SU-DHL-6 (cell line): ENCODE results near the gene CENPX.

Source experiments
- H2AFZ ChIP-seq: fragments of 200-600 bp; sonication (generic); 2 replicates; pipeline ENCODE4 v1.6.1; 2014; ENCODE audit warnings: low read depth, mild to moderate bottlenecking, moderate library complexity, mixed read lengths, antibody characterized with exemption, low read length; ENCODE audit not compliant: severe bottlenecking
- H3F3A ChIP-seq: fragments of 200-600 bp; shearing (Covaris generic); 2 replicates; pipeline ENCODE4 v1.6.0; 2016; ENCODE audit warnings: antibody characterized with exemption, mild to moderate bottlenecking; ENCODE audit not compliant: insufficient read depth
- H3K27ac ChIP-seq: fragments of 200-600 bp; sonication (generic); 2 replicates; pipeline ENCODE4 v1.5.1; 2016; ENCODE audit warnings: low read depth, mild to moderate bottlenecking, low read length, moderate library complexity, mixed read lengths
- H3K27me3 ChIP-seq: fragments of 200-600 bp; sonication (generic), shearing (Covaris generic); 2 replicates; pipeline ENCODE4 v1.6.0; 2014; ENCODE audit warnings: mild to moderate bottlenecking, low read length
- H3K36me3 ChIP-seq: fragments of 200-600 bp; sonication (generic); 2 replicates; pipeline ENCODE4 v1.6.1; 2014; ENCODE audit warnings: mild to moderate bottlenecking, low read length, mixed read lengths
- H3K4me2 ChIP-seq: fragments of 300-600, 200-600 bp; shearing (Covaris generic), sonication (generic); 2 replicates; pipeline ENCODE4 v1.6.0; 2014; ENCODE audit warnings: low read length, low read depth, mild to moderate bottlenecking; ENCODE audit not compliant: poor library complexity, severe bottlenecking
- H3K4me3 ChIP-seq: fragments of 200-600 bp; sonication (generic); 2 replicates; pipeline ENCODE4 v1.5.1; 2014; ENCODE audit warnings: antibody characterized with exemption, low read length, mild to moderate bottlenecking, mixed read lengths; ENCODE audit not compliant: insufficient read depth, poor library complexity, severe bottlenecking
- H3K79me2 ChIP-seq: fragments of 200-600 bp; sonication (generic); 2 replicates; pipeline ENCODE4 v1.6.1; 2014; ENCODE audit warnings: mild to moderate bottlenecking, low read length, moderate library complexity; ENCODE audit not compliant: insufficient read depth
- H3K9ac ChIP-seq: fragments of 200-600 bp; sonication (generic); 2 replicates; pipeline ENCODE4 v1.7.0; 2014; ENCODE audit warnings: mild to moderate bottlenecking, low read length
- H3K9me2 ChIP-seq: fragments of 200-600 bp; sonication (generic); replicated peaks from 2 replicates; pipeline ENCODE4 v1.6.1; 2014; ENCODE audit warnings: low read length; ENCODE audit not compliant: insufficient read depth
- H3K9me3 ChIP-seq: fragments of 200-600 bp; sonication (generic); 2 replicates; pipeline ENCODE4 v1.6.1; 2014; ENCODE audit warnings: low read length, mixed read lengths; ENCODE audit not compliant: insufficient read depth
- H4K20me1 ChIP-seq: fragments of 200-600 bp; sonication (generic); 2 replicates; pipeline ENCODE4 v1.6.1; 2014; ENCODE audit warnings: low read depth, mild to moderate bottlenecking, antibody characterized with exemption, low read length, moderate library complexity, mixed read lengths
- CTCF ChIP-seq: fragments of 200-600 bp; sonication (generic); IDR thresholded peaks from one replicate; pipeline ENCODE4 v1.5.1; 2017; ENCODE audit warnings: antibody characterized with exemption, mild to moderate bottlenecking, low read length, moderate library complexity; ENCODE audit not compliant: insufficient read depth, poor library complexity, severe bottlenecking
- EZH2phosphoT487 ChIP-seq: fragments of 200-600 bp; sonication (generic), shearing (Covaris generic); conservative IDR thresholded peaks from 2 replicates; pipeline ENCODE4 v1.6.1; 2018; ENCODE audit warnings: mild to moderate bottlenecking, antibody characterized with exemption, low read length, moderate library complexity, mixed read lengths

CENPX gene

GRCh38 chr17:82031303-82031884, 8.7 kb upstream of the CENPX start, which contains the start of gene RAC3:
Gene RAC3, plus strand, starts transcription at chr17:82031678. Its CDS starts 84 bp downstream, at chr17:82031762.
- peak within 1 kb of the TSS; percentile 66 for H3K4me2 ChIP-seq
- TF ChIP-seq CTCF (no peak), EZH2phosphoT487 (no peak)
- no peaks in the 10 kb centered on the region for H3K9me2 ChIP-seq
- H4K20me1 ChIP-seq: no peaks in the 10 kb centered on the region
- H2AFZ ChIP-seq: peak within 1 kb of the TSS; percentile 61
- H3K9ac ChIP-seq: peak within 1 kb of the TSS; percentile 55
- H3F3A ChIP-seq: peaks cover 9% of the 10 kb centered on the region; the same call in 1 of the 2 replicates
- peak within 1 kb of the TSS; percentile 58 for H3K27ac ChIP-seq
- peak within 1 kb of the TSS; percentile 53 for H3K4me3 ChIP-seq
- H3K27me3 ChIP-seq: no peaks in the 10 kb centered on the region
- H3K9me3 ChIP-seq: no peaks in the 10 kb centered on the region
- H3K79me2 ChIP-seq: peaks cover 4% of the 10 kb centered on the region
- no peaks in the 10 kb centered on the region for H3K36me3 ChIP-seq

GRCh38 chr17:82030470-82031302, 8.0 kb upstream of the CENPX start:
- Histone ChIP-seq H3F3A (peaks cover 9% of the 10 kb centered on the region; the same call in 1 of the 2 replicates), H3K36me3 (no peaks in the 10 kb centered on the region), H3K9me3 (no peaks in the 10 kb centered on the region), H3K4me2 (peak overlapping the region; percentile 66), H3K4me3 (peak overlapping the region; percentile 53), H3K9me2 (no peaks in the 10 kb centered on the region), H2AFZ (peak overlapping the region; percentile 61), H3K27me3 (no peaks in the 10 kb centered on the region), H4K20me1 (no peaks in the 10 kb centered on the region), H3K9ac (peak overlapping the region; percentile 55), H3K79me2 (no peaks in the 10 kb centered on the region), H3K27ac (peak overlapping the region; percentile 58)
- TF ChIP-seq CTCF (peak; percentile 40), EZH2phosphoT487 (no peak)

GRCh38 chr17:82029990-82030469, 7.4 kb upstream of the CENPX start:
- no peaks in the 10 kb centered on the region for H3K9me2 ChIP-seq
- no peaks in the 10 kb centered on the region for H3K27me3 ChIP-seq
- no peaks in the 10 kb centered on the region for H3K79me2 ChIP-seq
- H3K4me2 ChIP-seq: peak overlapping the region; percentile 66
- H3K4me3 ChIP-seq: no peak overlapping the region
- peak overlapping the region; percentile 55; the same call in 1 of the 2 replicates for H3K9ac ChIP-seq
- no peaks in the 10 kb centered on the region for H3K36me3 ChIP-seq
- no peaks in the 10 kb centered on the region for H3K9me3 ChIP-seq
- H4K20me1 ChIP-seq: no peaks in the 10 kb centered on the region
- H3F3A ChIP-seq: peaks cover 4% of the 10 kb centered on the region; the same call in 1 of the 2 replicates
- TF ChIP-seq CTCF: no peak
- no peak for TF ChIP-seq EZH2phosphoT487
- no peak overlapping the region for H2AFZ ChIP-seq
- H3K27ac ChIP-seq: no peak overlapping the region
